Esophagus (tissue), 2 donors: Measurements from ENCODE around the gene PYY. TPM values are rescaled to one million over a fixed set of nuclear protein-coding genes. Genes with fewer than 3 reads are reported as not detected.

Experiments used
- H3K27ac ChIP-seq, 2 donors: one replicate each; pipeline ENCODE4 v1.5.1; 2013; ENCODE audit warnings: low read depth in 2 of 2, mild to moderate bottlenecking in 2 of 2, inconsistent platforms in 1 of 2, low read length in 1 of 2, moderate library complexity in 1 of 2
- H3K27me3 ChIP-seq, 2 donors: one replicate each; pipeline ENCODE4 v1.6.1; 2013; ENCODE audit warnings: low read length in 2 of 2, control low read depth in 1 of 2, mild to moderate bottlenecking in 1 of 2; ENCODE audit not compliant: insufficient read depth in 2 of 2, control insufficient read depth in 1 of 2
- H3K36me3 ChIP-seq, 2 donors: one replicate each; pipeline ENCODE4 v1.6.1; 2013; ENCODE audit warnings: low read length in 1 of 2; ENCODE audit not compliant: control insufficient read depth in 2 of 2, insufficient read depth in 2 of 2
- H3K4me1 ChIP-seq, 2 donors: one replicate each; pipeline ENCODE4 v1.6.1; 2013; ENCODE audit warnings: low read length in 1 of 2; ENCODE audit not compliant: control insufficient read depth in 2 of 2, insufficient read depth in 2 of 2
- H3K4me3 ChIP-seq, 2 donors: one replicate each; pipeline ENCODE4 v1.5.1; 2013; ENCODE audit warnings: low read length in 2 of 2, mild to moderate bottlenecking in 2 of 2, low read depth in 1 of 2, moderate library complexity in 1 of 2
- H3K9me3 ChIP-seq, 2 donors: one replicate each; pipeline ENCODE4 v1.6.1; 2013; ENCODE audit warnings: mild to moderate bottlenecking in 2 of 2, low read depth in 1 of 2, low read length in 1 of 2, moderate library complexity in 1 of 2; ENCODE audit not compliant: control insufficient read depth in 2 of 2, insufficient read depth in 1 of 2
- WGBS, 2 donors: extraction: QIAGEN DNeasy Blood & Tissue Kit; methylation state at CpG; one replicate each; pipeline ENCODE4 v1.1.7; 2013; 5-methylcytosine and 5-hydroxymethylcytosine counted together
- polyA plus RNA-seq, 2 donors: library from polyadenylated mRNA; stranded (reverse); fragments of 200-250 nt; gene quantifications; one replicate each; pipeline ENCODE4 v1.2.3, GENCODE V29; 2013
- donor health status: healthy with polysubstance abuse.
- donor health status: Bipolar disorder and iron deficiency.

The PYY gene
- polyA plus RNA-seq, 2 donors = not detected

DNA sequence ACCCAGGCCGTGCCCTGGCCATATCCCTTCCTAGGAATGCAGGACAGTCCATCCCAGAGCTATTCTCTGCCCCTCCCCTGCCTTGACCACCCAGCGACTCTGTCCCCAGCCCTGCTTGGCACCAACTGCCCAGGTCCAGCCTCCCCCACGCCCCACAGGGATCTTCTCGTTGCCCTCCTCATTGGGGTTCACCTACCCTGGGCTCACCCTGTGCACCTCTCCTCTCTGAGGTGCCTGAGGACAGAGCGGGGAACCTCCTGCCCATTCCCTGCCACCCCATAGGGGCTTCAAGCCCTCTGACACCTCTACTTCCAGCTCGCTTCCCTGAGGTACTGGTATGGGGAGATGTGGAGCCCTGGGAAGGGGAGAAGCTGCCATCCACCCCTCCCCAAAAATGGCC is 40.2 kb downstream of the PYY start:
- Histone ChIP-seq H3K27me3 (no peaks in the 10 kb centered on the region), H3K4me3 (no peak overlapping the region), H3K4me1 (peaks cover 0 to 5% of the 10 kb centered on the region in 2 donors), H3K9me3 (no peaks in the 10 kb centered on the region), H3K36me3 (no peaks in the 10 kb centered on the region), H3K27ac (no peak overlapping the region)
- WGBS, 2 donors = 80 to 81% methylated on average over 6 of the region's 6 CpGs

DNA sequence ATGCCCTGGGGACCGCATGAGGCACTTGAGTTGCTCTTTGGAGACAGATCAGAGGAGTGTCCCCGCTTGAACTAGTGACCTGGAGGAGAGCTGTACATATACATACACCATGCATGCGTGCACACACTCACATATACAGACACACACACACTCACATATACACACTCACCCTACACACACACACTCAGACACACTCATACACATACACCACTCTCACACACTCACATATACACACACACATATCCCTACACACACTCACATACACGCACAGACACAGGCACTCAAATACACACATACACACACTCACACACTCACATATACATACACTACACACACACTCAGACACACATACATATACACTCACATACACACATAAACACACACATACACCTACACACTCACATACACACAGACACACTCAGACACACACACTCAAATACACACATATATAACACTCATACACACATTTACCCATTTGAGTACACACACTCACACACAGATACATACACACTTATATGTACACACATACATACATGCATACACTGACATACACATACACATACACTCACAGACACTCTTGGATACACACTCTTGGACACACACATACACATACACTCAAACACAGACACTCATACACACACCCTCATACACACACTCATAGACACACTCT is 41.0 kb downstream of the PYY start:
- no peaks in the 10 kb centered on the region for H3K9me3 ChIP-seq
- no peak overlapping the region for H3K4me3 ChIP-seq
- H3K4me1 ChIP-seq = peaks cover 0 to 2% of the 10 kb centered on the region in 2 donors
- no peaks in the 10 kb centered on the region for H3K27me3 ChIP-seq
- H3K27ac ChIP-seq = no peak overlapping the region
- WGBS, 2 donors = 52 to 73% methylated on average over 4 of the region's 4 CpGs
- no peaks in the 10 kb centered on the region for H3K36me3 ChIP-seq

DNA sequence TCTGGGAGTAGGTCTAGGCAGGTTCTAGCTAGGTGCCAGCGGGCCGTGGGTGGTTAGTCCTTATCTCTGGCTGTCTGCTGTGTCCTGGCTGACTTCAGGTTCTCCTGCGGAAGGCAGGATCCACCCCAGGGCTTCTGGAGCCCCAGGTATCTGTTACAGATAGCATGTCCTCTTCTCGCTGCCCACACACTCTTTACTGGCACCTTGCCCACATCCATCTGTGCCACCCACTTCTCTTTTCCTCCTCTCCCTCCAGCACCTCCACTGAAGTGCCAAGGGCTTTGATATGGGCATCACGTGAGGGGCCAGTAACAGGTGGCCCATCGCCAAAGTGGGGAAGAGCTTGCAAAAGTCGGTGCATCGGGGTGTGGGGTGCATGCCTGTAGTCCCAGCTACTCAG is 41.8 kb downstream of the PYY start:
- no peaks in the 10 kb centered on the region for H3K27me3 ChIP-seq
- H3K4me3 ChIP-seq = no peak overlapping the region
- H3K9me3 ChIP-seq = no peaks in the 10 kb centered on the region
- whole genome bisulfite sequencing, 2 donors = 50 to 60% methylated on average over 8 of the region's 8 CpGs
- H3K27ac ChIP-seq = no peak overlapping the region
- no peaks in the 10 kb centered on the region for H3K36me3 ChIP-seq
- peaks cover 2 to 3% of the 10 kb centered on the region in 2 donors for H3K4me1 ChIP-seq

DNA sequence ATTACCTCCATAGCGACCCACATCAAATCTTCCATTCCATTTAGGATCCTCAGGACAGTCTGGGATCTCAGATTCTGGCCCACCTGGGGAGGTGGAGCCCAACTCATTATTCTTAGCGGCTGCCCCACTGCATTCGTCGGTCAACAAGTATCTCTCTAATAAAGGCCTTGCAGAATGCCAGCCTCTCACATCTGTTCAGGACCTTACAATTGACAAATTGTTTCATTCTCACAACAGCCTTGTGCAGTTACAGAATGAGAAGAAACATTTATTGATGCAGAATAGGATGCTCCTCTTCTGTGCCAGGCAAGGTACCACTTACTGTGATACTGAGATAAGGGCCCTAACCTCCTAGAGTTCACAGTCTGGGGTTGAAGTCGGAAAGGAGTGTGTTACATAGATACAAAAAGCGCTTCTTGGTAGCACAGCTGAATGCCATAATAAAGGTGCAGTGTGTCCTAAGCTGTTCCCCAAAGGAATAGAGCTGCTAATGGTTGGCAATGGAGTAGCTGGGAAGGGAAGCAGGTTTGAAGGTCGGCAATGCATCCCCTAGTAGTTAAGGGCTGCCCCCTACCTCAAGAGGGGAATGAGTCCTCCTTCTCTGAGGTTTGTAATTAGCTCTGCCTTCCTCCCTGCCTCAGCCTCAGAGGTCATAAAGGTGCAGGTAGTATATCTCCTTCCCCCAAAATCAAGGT is 44.1 kb downstream of the PYY start:
- Histone ChIP-seq H3K4me1 (peaks cover 2 to 9% of the 10 kb centered on the region in 2 donors), H3K4me3 (no peak overlapping the region), H3K36me3 (no peaks in the 10 kb centered on the region), H3K27ac (no peak overlapping the region), H3K27me3 (no peaks in the 10 kb centered on the region), H3K9me3 (no peaks in the 10 kb centered on the region)
- WGBS, 2 donors = 66 to 70% methylated on average over 7 of the region's 7 CpGs

DNA sequence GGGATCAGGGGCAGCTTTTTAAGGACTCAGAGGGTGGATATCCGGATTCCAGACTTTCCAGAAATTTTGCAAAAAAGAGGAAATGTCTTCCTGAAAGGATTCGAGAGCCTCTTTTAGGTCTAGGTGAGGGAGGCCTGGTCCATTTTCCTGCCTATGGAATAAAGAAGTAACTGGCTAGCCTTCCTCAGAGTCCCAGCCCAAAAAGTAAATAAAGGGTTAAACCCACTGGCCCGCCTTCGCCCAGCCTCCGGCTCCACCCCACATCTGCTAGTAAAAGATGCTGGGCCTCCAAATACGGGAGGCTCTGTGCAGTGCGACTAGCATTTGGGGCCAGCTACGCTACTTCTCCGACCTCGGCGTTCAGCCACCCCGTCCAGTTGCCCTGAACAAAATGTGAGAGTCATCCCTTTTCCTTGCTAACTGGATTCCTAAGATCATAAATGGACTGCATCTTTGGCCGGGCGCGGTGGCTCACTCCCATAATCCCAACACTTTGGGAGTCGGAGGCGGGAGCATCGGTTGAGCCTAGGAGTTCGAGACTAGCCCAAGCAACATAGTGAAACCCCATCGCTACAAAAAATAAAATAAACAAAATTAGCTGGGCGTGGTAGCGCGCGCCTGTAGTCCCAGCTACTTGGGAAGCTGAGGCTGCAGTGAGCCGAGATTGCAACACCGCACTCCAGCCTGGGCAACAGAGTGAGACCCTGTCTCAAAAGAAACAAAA is 45.6 kb downstream of the PYY start:
- 22 to 26% methylated on average over 26 of the region's 26 CpGs for WGBS, 2 donors
- Histone ChIP-seq H3K27ac (peak overlapping the region; percentile 67 to 86), H3K9me3 (no peaks in the 10 kb centered on the region), H3K4me3 (peak overlapping the region in 1 of 2 donors; percentile 49), H3K4me1 (peaks cover 2 to 9% of the 10 kb centered on the region in 2 donors), H3K36me3 (no peaks in the 10 kb centered on the region), H3K27me3 (no peaks in the 10 kb centered on the region)

DNA sequence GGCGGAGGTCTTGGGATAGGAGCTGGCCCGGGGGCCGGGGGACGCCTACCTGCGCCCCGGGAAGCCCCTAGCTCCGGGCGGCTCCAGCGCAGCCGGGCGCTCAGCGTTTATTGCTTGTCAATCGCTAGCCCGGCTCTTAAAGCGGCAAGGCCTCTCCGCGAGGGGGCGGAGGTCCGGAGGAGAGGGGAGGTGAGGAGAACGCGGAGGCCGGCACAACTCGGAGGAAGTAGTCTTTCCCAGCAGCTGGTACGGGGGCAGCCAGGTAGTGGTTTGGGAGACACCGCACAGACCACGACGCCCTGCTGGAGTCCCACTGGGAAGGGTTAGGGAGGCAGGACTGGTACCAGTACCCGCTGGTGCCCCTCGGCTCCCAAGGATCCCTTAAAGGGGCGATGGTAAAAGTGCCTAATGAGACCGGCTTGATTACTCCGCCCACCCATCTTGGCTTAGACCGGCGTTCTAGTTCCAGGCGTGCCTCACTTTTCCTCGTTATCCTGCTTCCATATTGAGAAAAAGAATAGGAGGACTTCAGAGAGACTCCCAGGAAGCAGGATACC is 46.2 kb downstream of the PYY start, which contains the start of gene MPP2:
Gene MPP2, minus strand, starts transcription at position 112 of the 557 bp plus-strand sequence. CDS start 3,076 bp downstream, outside the sequence.
- H3K36me3 ChIP-seq = no peaks in the 10 kb centered on the region
- no peaks in the 10 kb centered on the region for H3K9me3 ChIP-seq
- H3K4me1 ChIP-seq = peaks cover 2 to 9% of the 10 kb centered on the region in 2 donors
- H3K4me3 ChIP-seq = peak within 1 kb of the TSS; percentile 46 to 49
- H3K27me3 ChIP-seq = no peaks in the 10 kb centered on the region
- H3K27ac ChIP-seq = peak within 1 kb of the TSS; percentile 67 to 86
- 0 to 2% methylated on average over 36 of the region's 36 CpGs for WGBS, 2 donors

DNA sequence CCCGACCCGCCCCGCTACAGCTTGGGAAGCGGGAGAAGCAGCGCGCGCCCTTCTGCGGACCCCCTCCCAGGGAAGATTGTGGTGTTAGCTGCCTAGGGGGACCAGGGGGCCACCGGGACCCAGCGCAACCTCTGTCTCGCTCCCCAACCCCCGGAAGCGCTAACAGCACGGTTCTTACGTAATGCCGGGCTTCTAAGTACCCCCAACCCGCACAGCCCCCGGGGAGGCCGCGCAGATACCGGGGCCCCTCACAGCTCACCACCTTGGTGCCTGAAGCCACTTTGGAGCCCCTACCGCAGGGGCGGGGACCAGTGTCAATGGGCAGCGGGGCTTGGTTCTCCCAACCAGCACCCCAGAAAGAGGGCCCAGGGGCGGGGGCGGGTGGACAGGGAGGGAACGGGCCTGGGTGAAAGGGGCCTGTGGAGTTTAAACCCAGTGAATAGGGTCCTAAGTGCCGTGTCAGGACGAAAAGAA is 46.8 kb downstream of the PYY start:
- Histone ChIP-seq H3K27me3 (no peaks in the 10 kb centered on the region), H3K4me3 (peak overlapping the region; percentile 46 to 49), H3K27ac (peak overlapping the region; percentile 67 to 86), H3K9me3 (no peaks in the 10 kb centered on the region), H3K4me1 (peaks cover 2 to 9% of the 10 kb centered on the region in 2 donors), H3K36me3 (no peaks in the 10 kb centered on the region)
- 0 to 1% methylated on average over 27 to 29 of the region's 29 CpGs for WGBS, 2 donors

DNA sequence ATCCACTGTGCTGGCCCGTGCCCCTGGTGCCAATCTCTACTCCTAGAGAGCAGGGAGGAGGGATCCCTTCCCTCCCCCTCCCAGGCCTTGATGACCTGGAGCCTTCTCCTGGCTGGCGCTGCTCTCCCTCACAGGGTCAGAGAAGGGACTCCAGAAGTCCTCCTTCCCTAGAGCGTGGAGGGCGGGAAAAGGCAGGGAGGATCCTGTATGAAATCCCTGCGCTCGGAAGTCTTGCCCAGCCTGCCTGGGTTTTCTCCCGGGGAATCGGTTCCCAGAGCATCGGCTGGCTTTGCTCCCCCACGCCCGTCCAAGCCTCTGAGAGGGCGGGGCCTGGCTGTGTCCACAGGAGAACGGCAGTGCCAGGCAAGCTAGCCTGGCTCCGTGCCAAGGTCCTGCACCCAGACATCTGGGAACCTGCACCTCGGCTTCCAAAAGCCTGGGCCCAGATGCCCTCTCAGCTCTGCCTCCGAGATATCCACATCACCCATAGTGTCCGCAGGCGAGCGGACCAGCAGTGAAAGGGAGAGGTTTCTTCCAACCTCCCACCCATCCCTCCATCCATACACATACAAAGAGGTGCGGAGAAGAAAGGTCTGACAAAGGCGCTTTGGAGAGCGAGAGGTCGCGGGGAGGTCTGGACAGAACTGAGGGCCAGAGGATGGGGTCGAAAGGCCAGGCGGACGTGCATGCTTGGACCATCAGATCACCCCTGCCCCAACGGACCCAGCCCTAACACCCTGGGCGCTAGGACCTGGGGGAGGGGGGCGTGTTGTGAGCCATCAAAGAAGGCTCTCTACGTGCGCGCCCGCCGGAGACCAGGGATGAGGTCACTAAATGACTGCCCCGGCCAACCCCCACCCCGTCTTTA is 47.5 kb downstream of the PYY start:
- Histone ChIP-seq H3K4me1 (peaks cover 2 to 9% of the 10 kb centered on the region in 2 donors), H3K36me3 (no peaks in the 10 kb centered on the region), H3K9me3 (no peaks in the 10 kb centered on the region), H3K27ac (peak overlapping the region in 1 of 2 donors; percentile 34), H3K4me3 (peak overlapping the region; percentile 31 to 49), H3K27me3 (no peaks in the 10 kb centered on the region)
- 4 to 5% methylated on average over 35 to 37 of the region's 37 CpGs for WGBS, 2 donors
